ENCODE data around the gene GPC5. TPM values are rescaled to one million over a fixed set of nuclear protein-coding genes. Genes with fewer than 3 reads are reported as not detected.
"Not testable (repeated sequence)": the region's sequence is repeated elsewhere in the genome, so short reads cannot be mapped to it uniquely, and the experiment has no call there.

GPC5 gene
- polyA plus RNA-seq, 2 of the 4 experiments (the other 2 are of a cell fraction) = not detected

DNA sequence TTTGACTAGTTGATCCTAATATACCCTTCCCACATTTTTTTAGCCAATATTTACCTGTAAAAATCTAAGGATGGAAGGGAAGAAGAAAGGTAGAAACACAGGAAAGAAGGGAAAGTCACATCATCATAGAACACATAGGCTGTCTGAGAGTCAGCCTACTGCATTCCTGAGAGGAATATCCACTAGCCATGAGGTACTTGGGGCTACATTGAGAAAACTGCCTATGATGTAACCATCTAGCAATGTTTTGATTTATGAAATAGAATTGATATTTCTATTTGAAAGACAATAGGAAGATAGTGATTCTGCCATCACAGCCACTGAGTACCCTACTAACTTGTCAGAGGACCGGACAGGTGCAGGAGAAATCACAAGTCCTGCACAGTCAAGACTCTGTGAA, 873.8 kb downstream of the GPC5 start:
- ChIA-PET POLR2A (no interaction called here), CTCF (no interaction called here)
- DNase-seq (ENCODE audit: low read depth in 1 of 2, low spot score in 1 of 2) (no peak), FAIRE-seq (no peak), ATAC-seq (no peak)
- Histone ChIP-seq H3K27ac (no peak overlapping the region), H3K4me2 (no peak overlapping the region), H3K4me3 (no peak overlapping the region), H3K9me3 (no peaks in the 10 kb centered on the region), H3K4me1 (no peaks in the 10 kb centered on the region)
- TF ChIP-seq RFX5 (IDR thresholded peaks at IDR 0.05) (no peak), FOSB (CRISPR knock-in tag; IDR thresholded peaks at IDR 0.05) (no peak), HMGXB4 (CRISPR knock-in tag; IDR thresholded peaks at IDR 0.05; ENCODE audit: borderline replicate concordance) (no peak), ZSCAN20 (CRISPR knock-in tag; IDR thresholded peaks at IDR 0.05) (no peak), RCOR1 (IDR thresholded peaks at IDR 0.05; ENCODE audit: low read depth, low read length) (no peak), KDM1A (IDR thresholded peaks at IDR 0.05; ENCODE audit: low read depth) (no peak), POLR2A (IDR thresholded peaks at IDR 0.05; ENCODE audit: low read length) (no peak)
- 7% methylated on average over 1 of the region's 1 CpG for WGBS (ENCODE audit: missing lambda C conversion rate)

GRCh38 chr13:92280986-92281385, 882.6 kb downstream of the GPC5 start:
- 3% methylated on average over 6 of the region's 8 CpGs for WGBS (ENCODE audit: missing lambda C conversion rate)
- H3K9me3 ChIP-seq; H3K4me1 ChIP-seq; H3K4me3 ChIP-seq; ATAC-seq; H3K4me2 ChIP-seq; DNase-seq (ENCODE audit: low read depth in 1 of 2, low spot score in 1 of 2); H3K27ac ChIP-seq; FAIRE-seq; CTCF ChIA-PET; POLR2A ChIA-PET: not testable (repeated sequence)

DNA sequence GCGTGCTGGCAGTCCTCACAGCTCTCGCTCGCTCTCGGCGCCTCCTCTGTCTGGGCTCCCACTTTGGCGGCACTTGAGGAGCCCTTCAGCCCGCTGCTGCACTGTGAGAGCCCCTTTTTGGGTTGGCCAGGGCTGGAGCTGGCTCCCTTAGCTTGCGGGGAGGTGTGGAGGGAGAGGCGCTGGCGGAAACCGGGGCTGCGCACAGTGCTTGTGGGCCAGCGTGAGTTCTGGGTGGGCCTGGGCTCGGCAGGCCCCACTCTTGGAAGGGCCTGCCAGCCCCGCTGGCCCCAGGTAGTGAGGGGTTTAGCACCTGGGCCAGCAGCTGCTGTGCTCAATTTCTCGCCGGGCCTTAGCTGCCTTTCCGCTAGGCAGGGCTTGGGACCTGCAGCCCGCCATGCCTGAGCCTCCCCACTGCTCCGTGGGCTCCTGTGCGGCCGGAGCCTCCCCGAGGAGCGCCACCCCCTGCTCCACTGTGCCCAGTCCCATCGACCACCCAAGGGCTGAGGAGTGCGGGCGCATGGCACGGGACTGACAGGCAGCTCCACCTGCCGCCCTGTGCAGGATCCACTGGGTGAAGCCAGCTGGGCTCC, 892.4 kb downstream of the GPC5 start:
- WGBS (ENCODE audit: missing lambda C conversion rate) = 35% methylated on average over 7 of the region's 29 CpGs

GRCh38 chr13:92294533-92294932, 896.1 kb downstream of the GPC5 start:
- H3K4me3 ChIP-seq; H3K27ac ChIP-seq; FAIRE-seq; DNase-seq (ENCODE audit: low read depth in 1 of 2, low spot score in 1 of 2); H3K9me3 ChIP-seq; H3K4me2 ChIP-seq; CTCF ChIA-PET; H3K4me1 ChIP-seq; POLR2A ChIA-PET; ATAC-seq: not testable (repeated sequence)
- WGBS (ENCODE audit: missing lambda C conversion rate) = 3% methylated on average over 5 of the region's 5 CpGs

More for the DNA sequence above, 892.4 kb downstream of the GPC5 start:
- POLR2A ChIA-PET; ATAC-seq; H3K27ac ChIP-seq; DNase-seq (ENCODE audit: low read depth in 1 of 2, low spot score in 1 of 2); FAIRE-seq; CTCF ChIA-PET; H3K4me2 ChIP-seq; H3K9me3 ChIP-seq; H3K4me1 ChIP-seq; H3K4me3 ChIP-seq: not testable (repeated sequence)

GRCh38 chr13:92296154-92296671, 897.8 kb downstream of the GPC5 start:
- POLR2A ChIA-PET; DNase-seq (ENCODE audit: low read depth in 1 of 2, low spot score in 1 of 2); CTCF ChIA-PET; H3K27ac ChIP-seq; ATAC-seq; H3K4me1 ChIP-seq; FAIRE-seq; H3K4me3 ChIP-seq; H3K4me2 ChIP-seq; H3K9me3 ChIP-seq: not testable (repeated sequence)
- no CpG with 5 or more reads among the region's 3 CpGs for WGBS (ENCODE audit: missing lambda C conversion rate)

DNA sequence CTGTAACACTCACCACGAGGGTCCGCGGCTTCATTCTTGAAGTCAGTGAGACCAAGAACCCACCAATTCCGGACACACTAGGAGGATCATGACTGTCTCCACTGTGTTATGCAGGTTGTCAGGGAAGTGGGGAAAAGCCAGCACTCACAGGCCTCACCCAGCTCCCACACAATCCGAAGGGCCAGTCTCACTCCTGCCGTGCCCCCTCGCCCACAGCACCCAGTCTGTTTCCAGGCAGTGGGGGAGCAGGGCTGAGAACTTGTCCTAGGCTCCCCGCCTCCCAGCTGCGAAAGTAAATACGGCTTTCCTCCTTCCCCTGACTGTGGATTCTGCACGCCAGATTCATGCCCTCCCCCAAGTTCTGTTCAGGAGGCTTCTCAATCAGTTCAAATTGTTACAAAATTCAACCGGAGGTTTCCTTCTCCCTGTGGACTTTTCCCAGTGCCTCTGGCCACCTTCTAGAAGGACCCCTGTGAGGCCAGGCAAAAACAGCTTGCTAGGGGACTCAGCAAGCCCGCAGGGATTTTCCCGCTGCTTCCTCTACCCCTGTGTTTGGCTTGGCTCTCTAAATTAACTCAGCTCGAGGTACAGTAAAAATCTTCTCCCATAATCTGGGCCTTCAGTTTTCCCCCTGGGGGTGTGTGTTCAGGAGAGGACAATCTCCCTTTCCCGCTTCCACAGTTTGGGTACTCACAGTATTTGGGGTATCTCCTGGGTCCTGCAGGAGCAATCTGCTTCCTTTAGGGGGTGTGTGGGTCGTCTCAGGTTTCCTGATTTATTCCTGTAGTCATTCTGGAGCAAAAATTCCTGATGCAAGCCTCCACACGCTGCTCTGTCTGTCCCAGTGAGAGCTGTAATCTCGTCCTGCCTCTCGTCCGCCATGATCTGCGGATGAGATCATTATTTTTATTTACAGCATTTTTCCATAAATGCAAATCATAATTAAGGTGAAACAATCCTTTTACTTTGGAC, 899.8 kb downstream of the GPC5 start:
- DNase-seq (ENCODE audit: low read depth in 1 of 2, low spot score in 1 of 2) (no peak), ATAC-seq (no peak), FAIRE-seq (no peak)
- Histone ChIP-seq H3K4me3 (no peak overlapping the region), H3K9me3 (no peaks in the 10 kb centered on the region), H3K4me2 (no peak overlapping the region), H3K4me1 (no peaks in the 10 kb centered on the region), H3K27ac (no peak overlapping the region)
- ChIA-PET POLR2A (no interaction called here), CTCF (no interaction called here)
- WGBS (ENCODE audit: missing lambda C conversion rate) = 37% methylated on average over 15 of the region's 22 CpGs
- TF ChIP-seq RAD21 (conservative IDR thresholded peaks at IDR 0.05 in 1 of 2, IDR thresholded peaks at IDR 0.05 in 1 of 2) (no peak), GATA3 (IDR thresholded peaks at IDR 0.05; ENCODE audit: borderline replicate concordance) (no peak), BHLHE40 (IDR thresholded peaks at IDR 0.05; ENCODE audit: low read depth, low read length) (no peak), FOXS1 (CRISPR knock-in tag; IDR thresholded peaks at IDR 0.05) (no peak), NR3C1 (IDR thresholded peaks at IDR 0.05) (no peak), KDM1A (IDR thresholded peaks at IDR 0.05; ENCODE audit: low read depth) (no peak), ZSCAN20 (CRISPR knock-in tag; IDR thresholded peaks at IDR 0.05) (no peak), RFX5 (IDR thresholded peaks at IDR 0.05) (no peak), MAX (IDR thresholded peaks at IDR 0.05) (no peak), FOSB (CRISPR knock-in tag; IDR thresholded peaks at IDR 0.05) (no peak), TP53 (CRISPR knock-in tag; IDR thresholded peaks at IDR 0.05) (no peak), HDAC2 (IDR thresholded peaks at IDR 0.05) (no peak), RNF2 (IDR thresholded peaks at IDR 0.05; ENCODE audit: borderline replicate concordance, low read depth) (no peak), HOXB5 (CRISPR knock-in tag; IDR thresholded peaks at IDR 0.05) (no peak)
- TF ChIP-seq, protein P1, sequence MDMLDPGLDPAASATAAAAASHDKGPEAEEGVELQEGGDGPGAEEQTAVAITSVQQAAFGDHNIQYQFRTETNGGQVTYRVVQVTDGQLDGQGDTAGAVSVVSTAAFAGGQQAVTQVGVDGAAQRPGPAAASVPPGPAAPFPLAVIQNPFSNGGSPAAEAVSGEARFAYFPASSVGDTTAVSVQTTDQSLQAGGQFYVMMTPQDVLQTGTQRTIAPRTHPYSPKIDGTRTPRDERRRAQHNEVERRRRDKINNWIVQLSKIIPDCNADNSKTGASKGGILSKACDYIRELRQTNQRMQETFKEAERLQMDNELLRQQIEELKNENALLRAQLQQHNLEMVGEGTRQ (IDR thresholded peaks at IDR 0.05) = no peak
- TF ChIP-seq, protein P2, sequence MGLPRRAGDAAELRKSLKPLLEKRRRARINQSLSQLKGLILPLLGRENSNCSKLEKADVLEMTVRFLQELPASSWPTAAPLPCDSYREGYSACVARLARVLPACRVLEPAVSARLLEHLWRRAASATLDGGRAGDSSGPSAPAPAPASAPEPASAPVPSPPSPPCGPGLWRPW (IDR thresholded peaks at IDR 0.05) = no peak

Data from A549 (cell line).